Glomerular endothelial cell (primary cell): ENCODE results near the gene SMTNL1. TPM values are rescaled to one million over a fixed set of nuclear protein-coding genes. Genes with fewer than 3 reads are reported as not detected.
A peak's percentile ranks its signal among the peaks of the same experiment; 100 is the strongest.

Experiments
- DNase-seq: peaks from one replicate; pipeline ENCODE4 v3.0.0-alpha.2; 2011; ENCODE audit warnings: low read depth, low spot score; ENCODE audit errors: extremely low read depth
- total RNA-seq: library from RNA; depleted of rRNA; stranded (reverse); fragments of >200 nt; gene quantifications from 2 replicates; pipeline ENCODE4 v1.2.3, GENCODE V29; 2015

SMTNL1 gene
- total RNA-seq, 1 donor from 2014 or later: not detected

- DNase-seq: no peak
These were observed 5.2 kb downstream of the SMTNL1 start for GRCh38 chr11:57542582-57542981.

- DNase-seq: no peak
These were observed 6.2 kb downstream of the SMTNL1 start for GRCh38 chr11:57543593-57543992.

- DNase-seq: no peak
These were observed 7.2 kb downstream of the SMTNL1 start for GRCh38 chr11:57544566-57544965.

GRCh38 chr11:57545883-57546282 lies 8.5 kb downstream of the SMTNL1 start:
- no peak for DNase-seq

GRCh38 chr11:57546451-57546850 lies 9.1 kb downstream of the SMTNL1 start:
- no peak for DNase-seq

GRCh38 chr11:57546869-57547475 lies 9.6 kb downstream of the SMTNL1 start:
- DNase-seq: no peak

- no peak for DNase-seq
These were observed 10.5 kb downstream of the SMTNL1 start for GRCh38 chr11:57547854-57548377.

- no peak for DNase-seq
These were observed 12.6 kb downstream of the SMTNL1 start for GRCh38 chr11:57549983-57550382.

- no peak for DNase-seq
These were observed 14.5 kb downstream of the SMTNL1 start for GRCh38 chr11:57551941-57552340.

- DNase-seq: no peak
These were observed 15.1 kb downstream of the SMTNL1 start for GRCh38 chr11:57552479-57552878.

GRCh38 chr11:57555393-57555792 lies 18.0 kb downstream of the SMTNL1 start:
- DNase-seq: no peak

- no peak for DNase-seq
These were observed 18.6 kb downstream of the SMTNL1 start for GRCh38 chr11:57556041-57556440.

GRCh38 chr11:57560146-57560545 lies 22.8 kb downstream of the SMTNL1 start:
- no peak for DNase-seq

GRCh38 chr11:57562596-57562995 lies 25.2 kb downstream of the SMTNL1 start:
- no peak for DNase-seq

GRCh38 chr11:57566005-57566904 lies 28.9 kb downstream of the SMTNL1 start:
- DNase-seq: no peak

GRCh38 chr11:57566905-57567514 lies 29.6 kb downstream of the SMTNL1 start:
- DNase-seq: no peak

- no peak for DNase-seq
These were observed 30.3 kb downstream of the SMTNL1 start, which contains the start of gene UBE2L6 for GRCh38 chr11:57567515-57568329. Gene UBE2L6, minus strand, starts transcription at chr11:57567672. Its CDS starts 61 bp downstream, at chr11:57567611.

- peak; percentile 25 for DNase-seq
These were observed 31.0 kb downstream of the SMTNL1 start for GRCh38 chr11:57568330-57568766.

GRCh38 chr11:57571606-57572005 lies 34.2 kb downstream of the SMTNL1 start:
- DNase-seq: no peak

- no peak for DNase-seq
These were observed 36.7 kb downstream of the SMTNL1 start for GRCh38 chr11:57574061-57574460.
